CD4-positive, CD25-positive, alpha-beta regulatory T cell (primary cell): ENCODE data around the gene MYCL. TPM values are rescaled to one million over a fixed set of nuclear protein-coding genes. Genes with fewer than 3 reads are reported as not detected.

ENCODE experiments used
- ATAC-seq, 2 donors: fragments of 150-1000 bp; cut with Tn5 transposase; one replicate each; pipeline ENCODE4 v1.10.0; 2021; ENCODE audit warnings: low read depth in 2 of 2, moderate number of reproducible peaks in 2 of 2, moderate library complexity in 1 of 2
- DNase-seq, 3 donors: peaks; one replicate each; pipeline versions ENCODE4 v3.0.0 to v3.0.0-alpha.2; 2012 to 2022; ENCODE audit warnings: mixed read lengths in 1 of 3
- H3K27ac ChIP-seq: one replicate; pipeline ENCODE4 v1.7.0; 2013; ENCODE audit warnings: mild to moderate bottlenecking, low read length; ENCODE audit not compliant: insufficient read depth, poor library complexity, severe bottlenecking
- H3K27me3 ChIP-seq: one replicate; pipeline ENCODE4 v1.7.0; 2013; ENCODE audit warnings: low read length; ENCODE audit not compliant: control insufficient read depth, insufficient read depth
- H3K36me3 ChIP-seq: one replicate; pipeline ENCODE4 v1.7.0; 2013; ENCODE audit warnings: mild to moderate bottlenecking, low read length, moderate library complexity; ENCODE audit not compliant: control insufficient read depth, insufficient read depth
- H3K4me1 ChIP-seq: 2 replicates; pipeline ENCODE4 v1.7.0; 2013; ENCODE audit warnings: mild to moderate bottlenecking, low read length; ENCODE audit not compliant: insufficient read depth, control insufficient read depth, poor library complexity, severe bottlenecking
- H3K4me3 ChIP-seq: one replicate; pipeline ENCODE4 v1.7.0; 2013; ENCODE audit warnings: low read depth, mild to moderate bottlenecking, low read length, moderate library complexity
- H3K9me3 ChIP-seq, 2 experiments: 1 replicate in 1 of 2; 2 replicates in 1 of 2; pipeline ENCODE4 v1.7.0; 2013; ENCODE audit warnings: low read length in 2 of 2, mild to moderate bottlenecking in 1 of 2, moderate library complexity in 1 of 2; ENCODE audit not compliant: control insufficient read depth in 2 of 2
- H3K27ac Mint-ChIP-seq, 3 donors: one replicate each; pipeline ENCODE4 v1.8.0; 2020 to 2022; ENCODE audit warnings: mild to moderate bottlenecking in 3 of 3, mixed read lengths in 3 of 3, moderate library complexity in 2 of 3
- H3K27me3 Mint-ChIP-seq: one replicate; pipeline ENCODE4 v1.8.0; 2022; ENCODE audit warnings: mild to moderate bottlenecking, mixed read lengths
- H3K36me3 Mint-ChIP-seq: one replicate; pipeline ENCODE4 v1.8.0; 2020; ENCODE audit warnings: mixed read lengths
- H3K4me1 Mint-ChIP-seq, 4 donors: one replicate each; pipeline ENCODE4 v1.8.0; 2020 to 2022; ENCODE audit warnings: mixed read lengths in 4 of 4, mild to moderate bottlenecking in 1 of 4
- H3K4me3 Mint-ChIP-seq, 4 donors: one replicate each; pipeline ENCODE4 v1.8.0; 2020 to 2022; ENCODE audit warnings: mild to moderate bottlenecking in 4 of 4, mixed read lengths in 4 of 4, moderate library complexity in 3 of 4
- H3K9me3 Mint-ChIP-seq, 7 donors: one replicate each; pipeline ENCODE4 v1.8.0; 2020 to 2022; ENCODE audit warnings: mixed read lengths in 7 of 7, mild to moderate bottlenecking in 3 of 7, moderate library complexity in 2 of 7
- polyA plus RNA-seq, 4 donors: library from polyadenylated mRNA; unstranded; fragments of 300-500 nt; fragmentation: Illumina TruSeq; gene quantifications; one replicate each; pipeline ENCODE4 v1.2.3, GENCODE V29; 2021
- total RNA-seq: library from RNA; stranded (reverse); gene quantifications from one replicate; pipeline ENCODE4 v1.2.3, GENCODE V29; 2022

Gene MYCL
- total and polyA plus RNA-seq, 5 donors from 2014 or later: 0.13 TPM; not detected in 4

DNA sequence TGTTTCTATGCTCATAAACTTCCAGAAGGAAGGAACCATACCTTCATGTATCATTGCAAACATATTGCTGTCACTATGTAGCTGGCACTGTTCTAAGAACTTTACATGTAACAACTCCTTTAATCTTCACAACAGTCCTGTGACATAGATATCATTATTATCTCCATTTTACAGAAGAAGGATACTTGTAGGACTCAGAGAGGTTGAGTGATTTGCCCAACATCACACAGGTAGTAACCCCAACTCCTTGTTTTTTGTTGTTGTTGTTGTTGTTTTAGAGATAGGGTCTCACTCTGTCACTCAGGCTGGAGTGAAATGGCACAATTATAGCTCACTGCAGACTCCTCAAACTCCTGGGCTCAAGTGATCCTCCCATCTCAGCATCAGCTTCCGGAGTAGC, 10.8 kb downstream of the MYCL start:
- Histone ChIP-seq H3K4me1 (no peaks in the 10 kb centered on the region), H3K4me3 (no peak overlapping the region), H3K9me3 (no peaks in the 10 kb centered on the region), H3K27ac (no peak overlapping the region), H3K27me3 (peaks cover 20% of the 10 kb centered on the region), H3K36me3 (no peaks in the 10 kb centered on the region)
- no peak for ATAC-seq
- Mint-ChIP-seq H3K9me3 (no peaks in the 10 kb centered on the region), H3K36me3 (no peaks in the 10 kb centered on the region), H3K4me1 (peaks cover 0 to 4% (median 0%) of the 10 kb centered on the region in 4 donors), H3K27ac (no peak overlapping the region), H3K27me3 (peaks cover 63% of the 10 kb centered on the region), H3K4me3 (peak overlapping the region in 1 of 4 donors; percentile 20)
- no peak for DNase-seq

DNA sequence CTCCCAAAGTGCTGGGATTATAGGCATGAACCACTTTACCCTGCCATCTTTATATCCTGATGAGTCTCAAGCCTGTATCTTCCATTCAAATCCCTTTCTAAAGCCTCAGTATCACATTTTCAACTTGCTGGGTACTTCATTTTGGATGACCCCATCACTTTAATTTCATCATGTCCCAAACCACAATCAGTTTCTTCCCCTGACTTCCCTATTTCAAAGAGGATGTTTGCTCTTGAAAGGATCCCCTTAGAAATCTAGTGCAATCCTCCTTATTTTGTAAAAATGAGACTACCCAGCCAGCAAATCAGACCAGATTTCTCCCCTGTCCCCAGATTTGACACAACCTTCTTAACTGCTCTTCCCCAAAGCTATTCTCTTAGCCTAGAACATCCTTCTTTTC, 11.4 kb downstream of the MYCL start:
- Mint-ChIP-seq H3K4me3 (peak overlapping the region in 1 of 4 donors; percentile 20), H3K36me3 (no peaks in the 10 kb centered on the region), H3K4me1 (peaks cover 0 to 4% (median 0%) of the 10 kb centered on the region in 4 donors), H3K27me3 (peaks cover 63% of the 10 kb centered on the region), H3K27ac (no peak overlapping the region), H3K9me3 (no peaks in the 10 kb centered on the region)
- Histone ChIP-seq H3K4me1 (no peaks in the 10 kb centered on the region), H3K36me3 (no peaks in the 10 kb centered on the region), H3K9me3 (no peaks in the 10 kb centered on the region), H3K27ac (no peak overlapping the region), H3K27me3 (peaks cover 20% of the 10 kb centered on the region), H3K4me3 (no peak overlapping the region)
- ATAC-seq: no peak
- DNase-seq: no peak

DNA sequence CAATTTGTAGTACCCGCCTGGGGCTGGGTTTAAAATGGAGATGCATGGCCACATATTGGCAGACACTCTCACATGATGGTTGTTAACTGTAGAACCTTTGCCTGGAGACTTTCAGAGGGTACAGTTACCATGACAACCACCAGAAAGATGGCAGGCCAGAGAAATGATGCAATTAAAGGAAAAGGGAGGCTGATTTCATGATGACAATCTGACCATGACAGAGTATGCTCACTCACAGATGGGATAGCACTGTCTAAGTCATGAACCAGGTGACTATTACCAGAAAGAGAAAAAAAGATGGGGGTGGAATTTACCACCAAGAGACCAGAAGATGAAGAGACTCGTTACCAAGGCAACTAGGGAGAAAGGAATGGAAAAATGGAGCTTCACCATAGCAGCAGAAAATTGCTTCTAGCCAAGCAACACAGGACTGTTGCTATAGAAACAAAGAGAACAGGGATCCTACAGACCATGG, 14.9 kb downstream of the MYCL start:
- peaks cover 28% of the 10 kb centered on the region for H3K27me3 Mint-ChIP-seq
- H3K36me3 Mint-ChIP-seq: no peaks in the 10 kb centered on the region
- H3K27me3 ChIP-seq: peaks cover 4% of the 10 kb centered on the region
- H3K36me3 ChIP-seq: no peaks in the 10 kb centered on the region
- no peak overlapping the region for H3K4me3 Mint-ChIP-seq
- H3K4me3 ChIP-seq: no peak overlapping the region
- H3K4me1 ChIP-seq: peaks cover 6% of the 10 kb centered on the region
- peaks cover 11 to 18% (median 14%) of the 10 kb centered on the region in 4 donors for H3K4me1 Mint-ChIP-seq
- H3K9me3 Mint-ChIP-seq: no peaks in the 10 kb centered on the region
- H3K9me3 ChIP-seq: no peaks in the 10 kb centered on the region
- no peak overlapping the region for H3K27ac Mint-ChIP-seq
- no peak overlapping the region for H3K27ac ChIP-seq
- ATAC-seq (no peak), DNase-seq (no peak)

DNA sequence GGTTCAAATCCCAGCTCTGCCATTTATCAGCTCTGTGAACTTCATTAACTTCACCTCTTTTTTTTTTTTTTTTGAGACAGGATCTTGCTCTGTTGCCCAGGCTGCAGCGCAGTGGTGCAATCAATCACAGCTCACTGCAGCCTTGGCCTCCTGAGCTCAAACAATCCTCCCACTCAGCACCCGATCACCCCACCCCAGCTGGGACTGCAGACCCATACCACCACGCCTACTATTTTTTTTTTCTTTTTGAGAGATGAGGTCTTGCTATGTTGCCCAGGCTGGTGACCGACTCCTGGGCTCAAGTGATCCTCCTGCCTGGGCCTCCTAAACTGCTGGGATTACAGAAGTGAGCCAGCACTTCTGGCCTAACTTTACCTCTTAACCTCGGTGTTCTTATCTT, 16.2 kb downstream of the MYCL start:
- Mint-ChIP-seq H3K4me1 (peaks cover 14 to 27% (median 22%) of the 10 kb centered on the region in 4 donors), H3K27me3 (peaks cover 15% of the 10 kb centered on the region), H3K4me3 (peak overlapping the region in 3 of 4 donors; percentile 44 to 72 (median 62)), H3K9me3 (no peaks in the 10 kb centered on the region), H3K27ac (peak overlapping the region in 1 of 3 donors; percentile 48), H3K36me3 (no peaks in the 10 kb centered on the region)
- Histone ChIP-seq H3K27ac (no peak overlapping the region), H3K9me3 (no peaks in the 10 kb centered on the region), H3K27me3 (peaks cover 4% of the 10 kb centered on the region), H3K36me3 (no peaks in the 10 kb centered on the region), H3K4me1 (peaks cover 6% of the 10 kb centered on the region), H3K4me3 (no peak overlapping the region)
- DNase-seq: no peak
- ATAC-seq: no peak

DNA sequence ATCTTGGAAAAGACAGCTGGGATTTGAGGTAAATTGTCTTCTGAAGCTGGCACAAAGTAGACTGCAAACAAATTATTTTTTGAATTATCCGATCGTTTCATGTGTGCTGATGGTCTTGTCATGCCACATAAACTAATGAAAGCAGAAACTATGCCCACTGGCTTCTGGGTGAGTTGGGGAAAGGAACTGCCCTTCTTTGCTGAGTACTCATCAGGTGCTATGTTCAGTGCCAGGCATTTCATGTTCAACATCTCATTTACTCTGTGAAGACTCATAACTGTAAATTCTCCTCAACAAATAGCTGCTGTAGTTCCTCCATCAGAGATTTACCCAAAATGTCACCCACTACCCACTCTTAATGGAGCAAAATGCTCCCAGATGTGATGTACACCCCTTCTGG, 19.6 kb downstream of the MYCL start:
- H3K4me1 Mint-ChIP-seq: peaks cover 17 to 49% (median 36%) of the 10 kb centered on the region in 4 donors

DNA sequence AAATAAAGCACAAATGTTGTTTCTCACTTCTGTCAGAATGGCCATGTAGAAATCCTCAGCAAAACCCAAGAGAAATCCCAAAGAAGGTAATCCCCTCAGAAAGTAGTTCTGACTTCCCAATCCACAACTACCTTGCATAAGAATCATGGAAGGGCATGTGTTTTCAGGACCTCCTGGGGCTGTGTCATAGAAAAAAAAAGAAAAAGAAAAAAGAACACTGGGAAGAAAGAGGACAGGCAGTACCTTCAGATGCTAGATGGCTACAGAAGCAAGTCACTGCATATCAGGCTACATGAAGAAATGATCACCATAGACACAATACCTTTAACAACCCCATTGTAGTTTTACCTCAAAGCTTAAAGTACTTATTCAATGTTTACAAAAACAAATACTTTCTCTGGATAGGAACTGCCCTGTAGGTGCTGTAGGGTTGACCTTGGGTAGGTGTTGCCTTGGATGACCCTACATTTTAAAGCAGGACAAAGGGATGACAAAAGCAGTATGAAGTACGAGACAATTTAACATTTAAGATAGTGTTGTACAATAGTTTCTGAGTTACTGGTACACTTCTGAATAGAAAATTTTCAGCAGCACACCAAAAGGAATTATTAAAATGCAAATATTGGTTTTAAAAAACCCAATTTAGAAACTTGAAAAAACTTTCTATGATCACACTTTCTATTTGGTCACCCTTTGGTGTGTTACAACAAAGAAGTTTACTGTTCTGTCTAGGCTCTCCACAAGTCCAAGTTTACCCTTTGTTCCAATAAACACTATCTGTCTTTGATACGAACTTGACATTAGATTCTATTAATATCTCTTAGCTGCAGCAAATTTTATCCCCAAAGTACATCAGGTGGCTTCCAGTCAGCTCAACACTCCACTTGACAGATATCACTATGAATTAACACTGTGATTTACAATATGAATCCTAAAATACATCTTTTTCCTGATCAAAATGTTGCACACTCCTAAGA, 23.4 kb downstream of the MYCL start:
- Mint-ChIP-seq H3K27ac (peak overlapping the region in 1 of 3 donors; percentile 21), H3K9me3 (no peaks in the 10 kb centered on the region), H3K4me3 (peak overlapping the region in 2 of 4 donors; percentile 8 to 35), H3K27me3 (no peaks in the 10 kb centered on the region), H3K4me1 (peaks cover 31 to 63% (median 46%) of the 10 kb centered on the region in 4 donors), H3K36me3 (peaks cover 10% of the 10 kb centered on the region)
- ATAC-seq: no peak
- Histone ChIP-seq H3K9me3 (no peaks in the 10 kb centered on the region), H3K4me3 (no peak overlapping the region), H3K36me3 (peaks cover 2% of the 10 kb centered on the region), H3K27ac (no peak overlapping the region), H3K4me1 (peaks cover 6% of the 10 kb centered on the region), H3K27me3 (no peaks in the 10 kb centered on the region)
- no peak for DNase-seq

More for the DNA sequence above, 19.6 kb downstream of the MYCL start:
- Mint-ChIP-seq H3K27ac (peak overlapping the region in 1 of 3 donors; percentile 10), H3K36me3 (peaks cover 7% of the 10 kb centered on the region), H3K4me3 (peak overlapping the region; percentile 95 to 97 (median 96)), H3K9me3 (no peaks in the 10 kb centered on the region), H3K27me3 (peaks cover 5% of the 10 kb centered on the region)
- ATAC-seq (no peak), DNase-seq (no peak)
- Histone ChIP-seq H3K27ac (no peak overlapping the region), H3K4me3 (peak overlapping the region; percentile 96), H3K4me1 (peaks cover 6% of the 10 kb centered on the region), H3K36me3 (peaks cover 2% of the 10 kb centered on the region), H3K9me3 (no peaks in the 10 kb centered on the region), H3K27me3 (peaks cover 4% of the 10 kb centered on the region)

DNA sequence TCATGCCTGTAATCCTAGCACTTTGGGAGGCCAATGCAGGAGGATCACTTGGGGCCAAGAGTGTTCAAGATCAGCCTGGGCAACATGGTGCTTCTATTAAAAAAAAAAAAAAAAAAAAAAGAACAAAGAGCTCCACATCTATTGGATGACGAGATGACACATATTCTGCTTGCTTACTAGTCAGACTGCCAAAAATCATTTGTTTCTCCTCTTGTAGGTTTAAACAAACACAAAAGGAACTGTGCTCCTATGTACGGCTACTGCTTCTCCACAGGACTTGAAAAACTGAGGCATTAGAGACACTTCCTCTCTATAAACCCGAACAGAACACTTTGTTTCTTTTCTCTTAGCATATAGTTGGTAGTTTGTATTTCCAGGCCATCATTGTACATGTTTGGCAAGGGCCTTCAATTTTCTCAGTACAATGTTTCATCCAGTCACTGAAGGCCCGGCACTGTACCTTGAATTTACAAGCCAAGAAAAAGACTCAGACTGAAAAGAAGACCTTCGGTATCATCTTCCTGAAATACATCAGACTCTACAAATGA, 24.4 kb downstream of the MYCL start:
- Mint-ChIP-seq H3K27me3 (no peaks in the 10 kb centered on the region), H3K4me1 (peaks cover 37 to 60% (median 43%) of the 10 kb centered on the region in 4 donors), H3K4me3 (peak overlapping the region in 2 of 4 donors; percentile 8 to 9), H3K36me3 (peaks cover 10% of the 10 kb centered on the region), H3K9me3 (no peaks in the 10 kb centered on the region), H3K27ac (peak overlapping the region in 1 of 3 donors; percentile 21)
- Histone ChIP-seq H3K4me3 (no peak overlapping the region), H3K27me3 (no peaks in the 10 kb centered on the region), H3K4me1 (peaks cover 4% of the 10 kb centered on the region), H3K27ac (no peak overlapping the region), H3K9me3 (no peaks in the 10 kb centered on the region), H3K36me3 (peaks cover 2% of the 10 kb centered on the region)
- ATAC-seq (no peak), DNase-seq (no peak)
